Peyer's patch (tissue), 4 donors: ENCODE measurements around the gene GPX4. TPM values are rescaled to one million over a fixed set of nuclear protein-coding genes. Genes with fewer than 3 reads are reported as not detected.
A peak's percentile ranks its signal among the peaks of the same experiment; 100 is the strongest.

Experiments
- DNase-seq, 3 donors: peaks; one replicate each; pipeline ENCODE4 v3.0.0-alpha.2; 2017 to 2019
- H3K27ac ChIP-seq, 4 donors: fragments of 200-600 bp; sonication (generic); one replicate each; pipeline ENCODE4 v1.5.1; 2016 to 2019
- H3K27me3 ChIP-seq, 2 donors: fragments of 200-600 bp; sonication (generic); one replicate each; pipeline ENCODE4 v1.5.1; 2019
- H3K36me3 ChIP-seq, 3 donors: fragments of 200-600 bp; sonication (generic); one replicate each; pipeline ENCODE4 v1.5.1; 2016 to 2019
- H3K4me1 ChIP-seq, 4 donors: fragments of 200-600 bp; sonication (generic); one replicate each; pipeline ENCODE4 v1.5.1; 2016 to 2019
- H3K4me3 ChIP-seq, 4 donors: fragments of 200-600 bp; sonication (generic); 1 replicate in 3 of 4; 2 replicates in 1 of 4; pipeline ENCODE4 v1.5.1; 2016 to 2019; ENCODE audit warnings: mild to moderate bottlenecking in 1 of 4
- H3K9me3 ChIP-seq, 4 donors: fragments of 200-600 bp; sonication (generic); one replicate each; pipeline ENCODE4 v1.5.1; 2016 to 2019; ENCODE audit warnings: mild to moderate bottlenecking in 1 of 4
- CTCF ChIP-seq, 6 experiments: fragments of 450-650 bp in 4 of 6; fragments of 200-600 bp in 2 of 6; sonication (generic) in 1 of 6; IDR thresholded peaks; one replicate each; pipeline ENCODE4 v1.5.1; 2017 to 2019; ENCODE audit warnings: antibody characterized with exemption in 6 of 6, mild to moderate bottlenecking in 3 of 6, moderate library complexity in 1 of 6
- POLR2A ChIP-seq, 2 donors: fragments of 450-650 bp; IDR thresholded peaks; one replicate each; pipeline ENCODE4 v1.5.1; 2017; ENCODE audit warnings: antibody characterized with exemption in 2 of 2, mild to moderate bottlenecking in 2 of 2, moderate library complexity in 2 of 2
- total RNA-seq, 4 donors: library from RNA; depleted of rRNA; stranded (reverse); fragments of >200 nt; gene quantifications; one replicate each; pipeline ENCODE4 v1.1.0, GENCODE V29; 2016

Gene GPX4
- total RNA-seq, 4 donors from 2014 or later: 258 to 493 (median 326) TPM

DNA sequence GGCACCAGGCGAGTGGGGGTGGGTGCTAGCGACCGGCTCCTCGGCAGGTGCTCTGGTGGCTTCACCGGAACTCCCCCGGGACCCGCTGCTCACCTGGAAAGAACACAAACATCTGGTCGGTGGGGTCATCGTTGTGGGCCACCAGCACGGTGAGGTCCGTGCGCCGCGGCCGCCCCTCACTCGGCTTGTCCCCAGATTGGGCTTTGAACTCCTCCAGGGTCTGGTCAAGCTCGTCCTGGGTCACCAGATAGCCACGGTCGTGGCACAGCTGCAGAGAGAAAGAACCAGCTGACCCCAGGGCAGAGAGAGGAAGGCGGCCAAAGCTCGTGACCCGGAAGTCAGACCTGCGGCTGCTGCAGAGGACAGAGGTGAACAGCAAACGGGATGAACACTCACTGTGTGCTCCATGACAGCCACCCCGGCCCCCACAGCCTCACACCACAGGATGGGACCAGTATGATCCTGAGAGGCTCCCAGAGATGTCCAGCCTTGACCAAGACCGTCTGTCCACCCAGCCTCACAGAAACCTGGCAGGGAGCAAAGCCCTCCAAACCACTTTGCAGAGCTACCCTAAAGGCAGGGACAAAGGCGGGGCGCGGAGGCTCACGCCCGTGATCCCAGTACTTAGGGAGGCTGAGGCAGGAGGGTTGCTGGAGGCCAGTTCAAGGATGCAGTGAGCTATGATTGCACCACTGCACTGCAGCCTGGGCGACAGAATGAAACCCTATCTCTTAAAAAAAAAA is 9.8 kb upstream of the GPX4 start:
- Histone ChIP-seq H3K36me3 (peaks cover 0 to 47% (median 0%) of the 10 kb centered on the region in 3 donors), H3K4me1 (peaks cover 0 to 44% (median 17%) of the 10 kb centered on the region in 4 donors), H3K9me3 (no peaks in the 10 kb centered on the region), H3K4me3 (peak overlapping the region; percentile 94 to 98 (median 96)), H3K27ac (peak overlapping the region in 2 of 4 donors; percentile 83 to 90), H3K27me3 (no peaks in the 10 kb centered on the region)
- DNase-seq: no peak
- TF ChIP-seq CTCF (IDR thresholded peaks at IDR 0.05): no peak
- no peak for TF ChIP-seq POLR2A (IDR thresholded peaks at IDR 0.05)

DNA sequence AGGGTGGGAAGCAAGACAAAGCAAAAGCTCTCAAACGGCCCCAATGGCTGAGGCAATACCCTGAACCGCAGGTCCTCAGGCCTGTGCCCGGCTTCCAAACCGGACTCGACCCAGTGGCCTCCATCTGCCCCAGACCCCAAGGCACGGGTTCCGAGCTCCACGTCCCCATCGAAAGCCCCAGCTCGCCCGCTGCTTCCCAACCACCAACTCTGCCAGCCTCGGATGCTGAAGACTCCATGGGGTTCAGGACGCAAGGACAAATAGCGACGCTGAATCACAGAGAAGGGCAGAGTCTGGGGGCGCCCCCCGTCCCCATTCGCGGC is 9.2 kb upstream of the GPX4 start:
- H3K9me3 ChIP-seq: no peaks in the 10 kb centered on the region
- peaks cover 0 to 41% (median 0%) of the 10 kb centered on the region in 3 donors for H3K36me3 ChIP-seq
- peak overlapping the region; percentile 78 to 90 (median 82) for H3K27ac ChIP-seq
- H3K27me3 ChIP-seq: no peaks in the 10 kb centered on the region
- H3K4me3 ChIP-seq: peak overlapping the region; percentile 94 to 98 (median 96)
- H3K4me1 ChIP-seq: peaks cover 0 to 49% (median 15%) of the 10 kb centered on the region in 4 donors
- TF ChIP-seq POLR2A (IDR thresholded peaks at IDR 0.05): no peak
- no peak for TF ChIP-seq CTCF (IDR thresholded peaks at IDR 0.05)
- no peak for DNase-seq

DNA sequence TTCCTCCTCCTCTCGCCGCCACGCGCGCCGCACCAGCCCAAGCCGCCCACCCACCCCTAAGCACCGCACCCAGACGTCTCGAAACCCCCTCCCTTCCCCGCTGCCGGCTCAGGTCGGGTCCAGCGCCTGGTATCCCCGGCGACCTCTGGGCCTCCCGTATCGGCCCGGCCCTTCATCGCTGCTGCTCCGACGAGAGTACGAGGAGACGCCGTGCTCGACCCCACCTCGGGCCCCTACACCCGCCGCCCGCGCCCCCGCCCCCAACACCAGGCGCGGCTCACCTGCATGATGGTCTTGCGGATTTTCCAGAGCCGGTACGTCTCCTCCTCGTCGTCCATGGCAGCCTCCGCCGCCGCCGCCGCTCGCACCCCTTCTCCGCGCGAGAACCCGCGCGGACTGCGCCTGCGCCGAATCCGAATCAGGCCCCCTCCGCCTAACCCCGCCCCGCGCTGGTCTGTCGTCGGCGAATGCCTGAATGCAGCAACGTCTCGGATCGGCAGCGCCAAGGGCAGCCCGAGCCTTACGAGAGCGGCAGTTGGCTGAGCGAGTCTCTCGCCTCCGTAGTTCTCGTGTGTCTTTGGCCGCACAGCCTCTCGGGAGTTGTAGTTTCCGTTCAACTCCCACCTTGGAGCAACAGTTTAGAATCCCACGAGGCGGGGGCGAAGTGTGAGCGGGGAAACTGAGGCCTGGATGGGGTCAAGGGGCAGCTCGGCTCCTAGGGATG is 8.7 kb upstream of the GPX4 start, which contains the start of gene POLR2E:
Gene POLR2E (minus strand): TSS at position 398 of the 724 bp plus-strand sequence. CDS start 60 bp downstream, at position 338.
- Histone ChIP-seq H3K9me3 (no peaks in the 10 kb centered on the region), H3K4me3 (peak within 1 kb of the TSS; percentile 94 to 98 (median 96)), H3K36me3 (peaks cover 0 to 35% (median 0%) of the 10 kb centered on the region in 3 donors), H3K27ac (peak within 1 kb of the TSS; percentile 78 to 90 (median 82)), H3K4me1 (peaks cover 0 to 50% (median 15%) of the 10 kb centered on the region in 4 donors), H3K27me3 (no peaks in the 10 kb centered on the region)
- TF ChIP-seq CTCF (IDR thresholded peaks at IDR 0.05): no peak
- peak; percentile 63 to 82 for TF ChIP-seq POLR2A (IDR thresholded peaks at IDR 0.05)
- DNase-seq: peak; percentile 97 to 99 (median 98)

DNA sequence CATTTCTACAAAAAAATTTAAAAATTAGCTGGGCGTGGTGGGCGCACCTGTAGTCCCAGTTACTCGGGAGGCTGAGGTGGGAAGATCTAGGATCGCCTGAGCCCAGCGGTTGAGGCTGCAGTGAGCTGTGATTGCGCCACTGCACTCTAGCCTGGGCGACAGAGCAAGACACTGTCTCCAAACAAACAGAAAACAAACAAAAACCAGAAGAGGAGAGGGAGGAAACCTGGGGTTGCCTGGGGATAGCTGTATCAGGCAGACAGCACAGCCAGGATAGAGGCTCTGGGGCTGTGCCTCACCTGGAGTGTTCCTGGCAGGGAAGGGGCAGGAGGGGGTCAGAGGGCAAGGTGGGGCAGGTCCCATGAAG is 6.0 kb upstream of the GPX4 start:
- Histone ChIP-seq H3K4me3 (peak overlapping the region in 1 of 4 donors; percentile 8), H3K27ac (peak overlapping the region in 3 of 4 donors; percentile 44 to 91 (median 91)), H3K27me3 (no peaks in the 10 kb centered on the region), H3K36me3 (peaks cover 0 to 10% (median 0%) of the 10 kb centered on the region in 3 donors), H3K4me1 (peaks cover 4 to 72% (median 32%) of the 10 kb centered on the region in 4 donors), H3K9me3 (no peaks in the 10 kb centered on the region)
- peak in 1 of 3 donors; percentile 71 for DNase-seq
- no peak for TF ChIP-seq POLR2A (IDR thresholded peaks at IDR 0.05)
- no peak for TF ChIP-seq CTCF (IDR thresholded peaks at IDR 0.05)

DNA sequence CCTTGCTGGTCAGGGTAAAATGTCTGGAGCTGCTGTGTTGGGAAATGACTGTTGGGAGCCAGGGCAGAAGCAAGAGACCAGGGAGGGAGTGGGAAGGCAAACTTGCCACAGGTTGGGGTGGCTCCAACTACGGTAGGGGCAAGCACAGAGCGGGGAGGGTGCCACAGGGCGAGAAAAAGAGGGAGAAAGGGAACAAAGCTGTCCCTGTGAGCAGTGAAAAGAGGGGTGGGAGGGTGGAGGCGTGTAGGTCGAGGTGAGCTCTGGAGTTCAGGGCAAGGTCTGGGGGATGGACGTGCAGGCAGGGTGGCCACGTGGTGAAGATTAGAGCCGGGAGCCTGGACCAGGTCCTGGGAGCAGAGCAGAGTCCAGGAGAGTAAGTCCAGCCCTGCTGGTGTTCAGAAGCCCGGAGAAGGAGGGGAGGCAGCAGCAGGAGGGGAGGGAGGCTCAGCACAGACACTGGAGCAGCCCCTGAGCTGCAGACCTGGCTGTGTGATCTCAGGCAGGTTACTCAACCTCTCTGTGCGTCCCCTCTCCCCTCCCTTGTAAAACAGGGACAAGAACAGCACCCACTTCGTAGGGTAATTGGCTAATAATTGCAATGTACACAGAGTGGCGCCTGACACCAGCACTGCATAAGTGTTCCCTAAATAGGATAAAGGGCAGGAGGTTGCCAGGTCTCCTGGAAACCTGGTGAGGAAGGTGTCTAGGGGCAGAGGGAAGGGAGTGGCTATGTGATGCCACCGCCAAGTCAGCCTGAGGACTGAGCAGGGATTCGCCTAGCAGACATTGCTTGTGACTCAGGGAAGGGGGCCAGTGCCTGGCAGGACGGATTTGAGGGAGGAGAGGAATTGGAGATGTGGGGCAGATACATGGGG is 5.4 kb upstream of the GPX4 start:
- DNase-seq: peak in 2 of 3 donors; percentile 79 to 83
- Histone ChIP-seq H3K36me3 (peaks cover 0 to 3% (median 0%) of the 10 kb centered on the region in 3 donors), H3K27me3 (no peaks in the 10 kb centered on the region), H3K9me3 (no peaks in the 10 kb centered on the region), H3K4me1 (peaks cover 4 to 72% (median 35%) of the 10 kb centered on the region in 4 donors), H3K4me3 (peak overlapping the region in 1 of 4 donors; percentile 8), H3K27ac (peak overlapping the region in 3 of 4 donors; percentile 44 to 91 (median 91))
- peak in 1 of 6 experiments; percentile 26 for TF ChIP-seq CTCF (IDR thresholded peaks at IDR 0.05)
- peak; percentile 39 to 67 for TF ChIP-seq POLR2A (IDR thresholded peaks at IDR 0.05)
